Measurements from ENCODE around the gene HRH3.

GRCh38 chr20:62263396-62263795, 43.3 kb upstream of the HRH3 start:
- TF ChIP-seq CTCF (IDR thresholded peaks at IDR 0.05) (no peak), POLR2AphosphoS5 (IDR thresholded peaks at IDR 0.05) (no peak), EP300 (IDR thresholded peaks at IDR 0.05) (no peak), POLR2A (IDR thresholded peaks at IDR 0.05) (no peak)

All from suprapubic skin (tissue), 4 donors.